GM18909 (cell line): Measurements from ENCODE around the gene SETD7.

Source experiments
- ATAC-seq: cut with Tn5 transposase; IDR thresholded peaks from one replicate; pipeline ENCODE4 v1.9.1; 2021; ENCODE audit warnings: mild to moderate bottlenecking; ENCODE audit not compliant: unreplicated experiment, poor library complexity

The SETD7 gene

DNA sequence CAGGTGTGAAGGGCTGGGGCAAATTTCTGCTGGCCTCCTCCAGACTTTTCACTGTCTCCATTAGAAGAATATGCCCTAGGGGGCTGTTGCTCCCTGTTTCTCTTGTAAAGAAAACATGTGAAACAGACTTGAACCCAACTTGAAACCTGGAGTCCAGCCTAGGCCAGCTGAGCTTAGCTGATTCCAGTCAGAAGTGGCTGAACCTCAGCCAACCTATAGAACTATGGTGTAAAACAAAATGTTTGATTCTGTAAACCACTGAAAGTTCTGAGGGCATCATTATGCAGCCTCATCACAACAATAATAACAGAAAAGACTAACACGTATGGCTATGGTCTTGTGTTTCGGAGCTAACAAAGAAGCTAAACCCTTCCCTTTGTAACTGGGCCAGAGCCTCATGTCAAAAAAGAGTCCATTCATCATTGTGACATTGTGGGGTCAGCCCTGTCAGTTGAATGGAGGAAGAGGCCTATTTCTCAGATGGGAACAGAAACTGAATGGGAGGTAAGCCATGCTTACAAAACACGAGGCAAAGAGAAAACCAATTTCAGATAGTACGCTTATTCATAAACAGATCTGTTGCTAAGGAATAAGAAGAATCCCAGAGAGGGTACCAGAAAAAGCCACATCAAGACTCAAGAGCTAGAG, 34.1 kb downstream of the SETD7 start:
- no peak for ATAC-seq

DNA sequence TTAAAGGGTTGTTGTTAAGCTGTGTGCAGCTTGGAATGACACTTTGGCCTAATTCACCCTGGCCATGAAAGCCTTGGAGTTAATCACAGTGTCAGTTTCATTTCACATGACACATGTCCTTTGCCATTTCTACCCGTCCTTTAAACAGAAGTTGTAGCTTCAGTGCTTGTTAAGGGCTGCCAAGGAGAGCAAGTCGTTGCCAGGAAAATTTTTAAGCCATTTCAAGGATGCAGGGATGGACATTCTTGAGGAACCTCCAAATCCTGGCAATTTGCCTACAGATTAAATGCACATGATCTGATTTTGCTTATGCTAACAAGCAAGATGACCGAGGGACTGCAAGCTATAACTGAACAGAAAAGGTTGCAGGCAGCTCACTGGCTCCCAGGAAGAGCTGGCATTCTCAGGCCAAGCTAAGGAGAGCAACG, 40.5 kb downstream of the SETD7 start:
- no peak for ATAC-seq

DNA sequence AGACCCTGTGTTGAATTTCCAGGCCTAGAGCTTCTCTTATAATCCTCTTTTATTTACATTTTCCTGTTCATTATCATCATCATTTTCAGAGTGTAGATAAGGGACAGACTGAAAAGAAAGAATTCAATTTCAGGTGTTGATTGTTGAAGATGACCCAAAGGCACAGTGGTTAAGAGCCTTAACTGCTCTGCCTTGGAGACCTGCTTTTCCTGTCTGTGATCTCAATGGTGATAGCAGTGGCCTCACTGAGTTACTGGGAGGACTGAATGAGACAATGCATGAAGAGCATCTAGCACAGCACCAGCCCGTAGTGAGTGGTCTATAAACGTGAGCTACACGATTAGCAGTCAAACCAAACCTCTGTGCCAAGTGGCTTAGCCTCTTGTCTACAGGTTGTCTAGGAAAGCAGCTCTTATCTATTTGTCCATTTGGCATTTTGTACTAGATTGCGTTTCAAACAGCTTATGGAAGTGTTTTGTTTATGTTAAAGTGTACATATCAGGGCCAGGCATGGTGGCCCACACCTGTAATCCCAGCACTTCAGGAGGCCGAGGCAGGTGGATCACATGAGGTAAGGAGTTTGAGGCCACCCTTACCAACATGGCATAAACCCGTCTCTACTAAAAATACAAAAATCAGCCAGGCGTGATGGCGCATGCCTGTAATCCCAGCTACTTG, 41.5 kb downstream of the SETD7 start:
- ATAC-seq: no peak

DNA sequence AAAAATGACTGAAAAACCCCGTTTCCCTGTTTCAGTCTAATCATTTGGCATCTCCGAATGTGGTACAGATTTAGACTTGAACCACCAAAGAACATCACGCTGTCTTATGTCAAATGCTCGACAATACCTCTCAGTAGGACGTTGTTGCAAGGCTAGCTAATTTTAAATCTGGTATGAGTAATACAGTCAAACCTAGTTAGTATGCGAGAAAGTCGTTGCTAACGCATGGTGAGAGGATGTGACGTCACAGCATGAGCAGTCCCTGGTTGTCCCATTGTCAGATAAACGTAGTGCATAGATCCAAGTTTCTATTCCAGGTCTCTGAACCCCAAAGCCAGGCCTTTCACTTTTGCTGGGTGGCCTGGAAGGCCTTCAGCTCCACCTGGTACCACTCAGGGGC, 44.7 kb downstream of the SETD7 start:
- no peak for ATAC-seq

DNA sequence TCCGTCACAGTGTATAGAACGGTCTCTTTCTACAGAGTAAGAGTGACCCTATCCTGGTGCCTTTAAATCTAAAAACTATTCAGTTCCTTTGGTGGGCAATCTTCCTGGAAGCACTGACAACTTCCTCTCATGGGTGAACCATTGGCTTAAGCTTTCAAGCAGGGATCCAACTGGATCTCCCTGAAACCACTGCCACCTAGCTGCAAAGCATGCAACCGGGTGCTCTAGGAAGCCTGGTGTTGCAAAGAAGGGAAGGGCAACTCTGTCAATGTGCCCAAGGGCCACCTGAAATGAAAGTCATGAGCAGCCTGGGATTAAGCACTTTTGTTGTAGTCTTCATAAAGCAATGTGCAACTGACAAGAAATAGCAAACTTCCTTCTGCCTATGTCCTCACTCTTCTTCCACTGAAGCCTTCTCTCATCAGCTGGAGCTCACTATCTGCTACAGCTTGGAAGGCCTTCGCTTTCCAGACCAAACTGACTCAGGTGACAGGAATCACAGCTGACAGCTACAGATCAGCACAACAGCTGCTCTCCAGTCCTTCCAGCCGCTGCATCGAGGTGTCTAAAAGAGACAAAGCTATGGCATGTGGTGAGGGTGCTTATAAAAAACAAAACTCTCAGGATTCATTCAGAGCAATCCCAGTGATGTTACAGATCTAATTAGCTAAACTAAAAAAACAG, 46.1 kb downstream of the SETD7 start:
- no peak for ATAC-seq

DNA sequence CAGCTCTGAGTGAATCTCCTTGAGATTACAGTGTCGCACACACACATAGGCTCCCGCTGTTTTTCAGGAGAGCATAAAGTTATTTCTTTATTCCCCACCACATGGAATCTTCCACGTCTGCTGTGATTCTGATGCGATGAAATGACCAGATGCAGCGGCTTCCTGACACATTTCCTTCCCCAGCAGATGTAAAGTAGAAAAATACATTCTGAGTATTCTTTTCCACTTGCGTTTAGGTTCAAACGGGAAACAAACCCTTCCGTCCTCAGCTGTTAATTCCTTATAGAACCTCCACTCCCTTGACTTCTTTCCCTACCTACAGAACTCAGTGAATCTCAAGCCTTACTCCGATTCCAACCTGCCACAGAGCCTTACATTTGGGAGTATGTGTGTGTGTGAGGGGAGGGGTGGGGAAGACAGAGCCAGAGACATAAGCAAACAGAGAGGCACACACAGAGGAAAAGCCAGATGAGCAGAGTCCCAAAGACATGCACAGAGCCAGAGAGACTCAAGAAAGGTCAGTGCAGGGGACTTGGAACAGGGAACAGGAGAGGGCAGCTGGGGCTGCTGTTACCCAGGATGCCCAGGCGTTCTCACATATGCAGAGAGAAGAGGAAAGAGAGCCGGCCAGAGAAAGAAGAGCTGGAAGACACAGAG, 47.3 kb downstream of the SETD7 start:
- ATAC-seq: no peak

DNA sequence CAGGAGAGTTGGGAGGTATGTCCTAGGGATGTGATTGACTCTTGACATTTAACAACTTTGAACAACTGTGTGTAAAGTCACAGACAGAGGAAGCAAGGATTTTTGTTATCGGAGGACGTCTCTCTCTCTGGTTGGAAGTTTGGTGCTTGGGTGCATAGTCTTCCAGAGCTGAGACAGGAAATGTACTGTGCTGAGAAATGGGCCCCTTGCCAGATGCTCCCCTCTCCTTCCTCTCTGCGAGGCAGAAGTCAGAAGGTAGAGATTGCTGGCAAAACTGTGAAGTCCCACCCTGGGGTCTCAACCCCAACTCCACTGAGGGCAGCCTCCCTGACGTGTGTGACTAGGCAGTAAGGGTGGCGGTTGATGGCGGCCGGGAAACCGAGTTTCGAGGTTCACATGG, 49.2 kb downstream of the SETD7 start:
- no peak for ATAC-seq

DNA sequence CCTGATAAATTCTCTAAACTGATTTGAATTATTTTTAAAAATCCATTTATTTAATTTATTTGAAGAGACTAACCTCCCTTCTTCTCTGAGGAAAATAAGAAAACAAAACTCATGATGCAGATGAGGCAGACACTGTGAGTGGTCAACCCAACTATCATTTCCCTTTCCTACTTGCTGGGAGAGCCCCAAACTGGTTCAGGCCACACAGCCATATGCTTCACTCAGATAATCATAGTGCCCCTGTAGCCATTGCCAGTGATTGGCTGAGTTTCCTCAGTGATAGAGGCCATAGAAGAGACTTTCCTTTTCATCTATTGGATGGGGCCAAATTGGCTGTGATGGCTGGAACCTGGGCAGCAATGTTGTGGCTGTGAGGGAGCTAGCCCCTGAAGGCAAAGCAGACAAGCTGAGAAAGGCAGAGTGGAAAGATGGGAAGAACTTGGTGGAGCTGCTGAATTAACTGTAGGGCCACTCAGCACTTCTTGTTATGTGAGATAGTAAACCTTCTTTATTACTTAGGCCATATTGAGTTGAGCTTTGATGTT, 52.3 kb downstream of the SETD7 start:
- ATAC-seq: no peak

DNA sequence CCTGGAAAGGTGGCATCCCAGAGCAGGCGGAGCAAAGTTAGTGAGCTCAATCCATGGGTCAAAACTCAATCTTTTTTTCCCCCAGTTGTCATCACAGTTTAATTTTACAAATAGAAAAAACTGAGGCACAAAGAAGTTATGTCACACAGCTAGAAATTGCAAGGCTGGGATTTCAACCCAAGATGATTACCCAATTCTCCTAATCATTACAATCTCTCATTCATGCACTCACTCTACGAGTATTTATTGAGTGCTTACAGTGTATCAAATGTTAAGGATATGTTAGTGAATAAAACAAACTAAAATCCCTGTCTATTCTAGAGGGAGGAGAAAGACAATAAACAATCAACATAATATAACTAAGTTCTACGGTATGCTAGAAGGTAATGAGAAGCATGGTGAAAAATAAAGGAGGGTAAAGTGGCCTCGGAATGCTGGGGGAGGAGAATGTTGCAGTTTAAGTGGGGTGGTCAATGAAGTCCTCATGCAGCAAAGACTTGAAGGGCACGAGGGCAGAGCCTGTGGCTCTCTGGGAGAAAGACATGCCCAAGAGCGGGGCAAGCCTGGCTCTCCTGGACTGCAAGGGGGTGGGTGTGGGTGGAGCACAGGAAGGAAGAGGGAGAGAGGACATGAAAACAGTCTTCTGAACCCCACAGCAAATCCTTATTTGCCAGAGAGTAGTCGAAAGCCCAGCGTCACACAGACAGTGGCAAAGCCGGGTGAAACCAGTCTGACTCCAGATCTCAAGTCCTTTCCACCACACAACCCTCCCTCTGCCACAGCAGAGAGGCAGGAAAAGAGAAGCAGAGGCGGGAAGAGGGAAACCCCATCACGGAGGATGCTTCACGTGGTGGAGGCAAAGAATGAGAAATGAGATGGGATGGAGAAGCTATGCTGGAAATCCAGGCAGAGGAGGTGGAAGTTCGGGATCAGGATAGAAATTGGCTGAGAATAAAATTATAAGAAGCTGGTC, 53.8 kb downstream of the SETD7 start:
- no peak for ATAC-seq

DNA sequence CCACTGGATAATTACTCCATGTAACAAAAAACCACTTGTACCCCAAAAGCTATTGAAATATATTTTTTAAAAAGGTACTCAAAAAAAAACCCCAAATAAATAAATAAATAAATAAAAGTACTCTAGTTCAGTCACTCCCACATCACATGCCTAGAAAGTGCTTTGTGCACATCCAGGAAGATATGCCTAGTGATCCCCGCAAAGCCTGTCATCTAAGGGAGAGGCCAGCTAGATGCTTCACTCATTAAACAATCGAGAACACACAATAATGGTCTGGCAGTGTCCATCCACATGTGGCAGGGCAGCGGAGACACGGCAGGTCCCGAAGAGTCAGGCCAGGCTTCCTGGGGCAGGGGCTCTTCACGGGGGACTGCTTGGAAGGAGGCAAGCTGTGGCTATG, 54.5 kb downstream of the SETD7 start:
- no peak for ATAC-seq

DNA sequence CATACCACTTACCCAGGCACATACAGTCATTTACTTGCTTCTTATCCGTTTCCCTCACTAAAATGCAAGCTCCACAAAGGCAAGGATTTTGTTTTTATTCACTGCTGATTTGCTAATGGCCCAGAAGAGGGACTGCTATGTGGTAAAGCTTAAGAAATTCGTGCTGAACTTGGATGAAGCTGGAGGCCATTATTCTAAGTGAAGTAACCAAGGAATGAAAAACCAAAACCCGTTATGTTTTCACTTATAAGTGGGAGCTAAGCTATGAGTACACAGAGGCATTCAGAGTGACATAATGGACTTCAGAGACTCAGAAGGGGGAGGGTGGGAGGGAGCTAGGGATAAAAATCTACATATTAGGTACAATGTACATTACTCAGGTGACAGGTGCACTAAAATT, 54.9 kb downstream of the SETD7 start:
- ATAC-seq: no peak

DNA sequence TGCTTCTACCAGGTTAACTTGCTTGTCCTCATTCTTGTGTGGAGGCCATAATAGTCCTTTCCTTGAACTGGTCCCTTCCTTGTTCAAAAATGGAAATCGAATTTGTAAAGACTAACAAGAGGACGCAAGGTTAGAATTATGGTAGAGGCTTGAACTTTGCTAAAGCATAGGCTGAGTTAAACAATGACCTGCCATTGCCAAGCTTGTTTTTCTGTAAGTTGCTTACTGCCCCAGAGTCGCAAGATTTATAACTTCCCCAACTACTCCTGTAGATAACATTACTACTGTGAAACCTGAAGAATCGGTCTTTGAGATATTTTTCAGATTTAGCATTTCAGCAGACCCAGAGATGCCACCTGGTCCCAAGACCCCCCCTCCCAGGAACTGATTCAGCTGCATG, 56.8 kb downstream of the SETD7 start:
- ATAC-seq: no peak

DNA sequence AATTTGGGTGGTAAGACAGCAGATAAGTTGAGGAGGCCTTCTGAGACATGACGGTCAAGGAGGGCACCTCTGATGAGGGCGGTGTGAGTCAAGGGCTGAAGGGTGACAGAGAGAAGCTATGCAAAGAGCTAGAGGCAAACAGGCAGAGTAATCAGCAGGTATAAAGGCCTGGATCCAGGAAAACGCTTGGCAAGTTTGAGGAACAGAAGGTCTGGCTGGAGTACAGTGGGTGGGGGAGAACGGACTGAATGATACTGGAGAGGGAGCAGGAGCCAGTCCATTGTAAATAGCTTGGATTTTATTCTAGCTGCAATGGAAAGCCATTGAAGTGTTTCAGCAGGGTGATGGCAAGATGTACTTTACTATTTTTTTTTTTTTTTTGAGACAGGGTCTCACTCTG, 62.8 kb downstream of the SETD7 start:
- ATAC-seq: no peak

DNA sequence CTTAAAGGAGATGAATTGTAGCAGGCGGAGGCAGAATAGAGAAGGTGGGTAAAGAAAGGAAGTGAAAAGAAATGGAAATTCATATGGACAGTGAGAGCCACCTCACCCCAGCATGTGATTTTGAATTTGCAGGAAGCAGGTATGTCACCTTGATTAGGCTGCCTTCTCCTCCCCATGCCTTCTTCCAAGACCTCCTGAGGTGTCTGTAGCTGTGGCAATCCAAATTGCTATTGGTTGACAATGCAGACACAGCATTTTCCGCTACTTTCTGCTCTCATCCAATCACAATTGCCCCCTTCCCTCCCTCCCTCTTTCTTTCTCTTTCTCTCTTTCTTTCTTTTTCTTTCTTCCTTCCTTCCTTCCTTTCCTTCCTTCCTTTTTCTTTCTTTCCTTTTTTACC, 63.6 kb downstream of the SETD7 start:
- no peak for ATAC-seq

DNA sequence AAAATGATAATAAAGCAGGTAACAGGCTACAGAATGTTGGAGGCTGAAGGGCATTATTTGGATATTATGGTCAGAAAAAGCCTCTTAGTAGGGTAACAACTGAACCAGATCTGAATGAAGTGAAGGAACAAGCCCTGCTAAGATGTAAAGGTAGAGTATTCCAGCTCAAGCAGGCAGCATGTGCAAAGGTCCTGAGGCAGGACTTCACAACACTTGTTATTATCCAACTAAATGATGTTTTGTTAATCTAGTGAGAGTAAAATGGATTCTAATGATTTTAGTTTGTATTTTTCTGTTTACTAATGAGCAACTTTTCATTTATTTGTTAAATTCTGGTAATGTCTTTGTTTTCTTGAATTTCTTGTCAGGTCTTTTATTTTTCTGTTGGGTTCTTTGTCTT, 66.4 kb downstream of the SETD7 start:
- no peak for ATAC-seq

DNA sequence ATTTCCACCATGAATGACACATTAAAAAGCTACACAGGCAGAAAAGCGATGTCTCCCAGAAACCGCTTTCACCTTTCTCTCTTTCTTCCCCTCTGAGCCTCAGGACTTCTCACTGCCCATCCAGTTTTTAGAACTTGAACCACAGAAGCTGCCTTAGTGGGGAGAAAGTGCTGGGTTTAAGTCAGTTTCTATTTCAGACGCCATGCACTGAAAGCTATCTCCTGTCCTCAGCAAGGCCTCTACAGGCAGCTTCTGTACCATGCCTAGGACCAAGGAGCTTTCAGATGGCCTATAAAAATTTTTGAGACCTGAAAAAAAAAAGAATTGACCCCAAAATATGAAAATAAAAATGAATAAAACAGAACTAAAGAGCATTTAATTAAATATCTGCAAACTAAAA, 67.6 kb downstream of the SETD7 start:
- no peak for ATAC-seq

DNA sequence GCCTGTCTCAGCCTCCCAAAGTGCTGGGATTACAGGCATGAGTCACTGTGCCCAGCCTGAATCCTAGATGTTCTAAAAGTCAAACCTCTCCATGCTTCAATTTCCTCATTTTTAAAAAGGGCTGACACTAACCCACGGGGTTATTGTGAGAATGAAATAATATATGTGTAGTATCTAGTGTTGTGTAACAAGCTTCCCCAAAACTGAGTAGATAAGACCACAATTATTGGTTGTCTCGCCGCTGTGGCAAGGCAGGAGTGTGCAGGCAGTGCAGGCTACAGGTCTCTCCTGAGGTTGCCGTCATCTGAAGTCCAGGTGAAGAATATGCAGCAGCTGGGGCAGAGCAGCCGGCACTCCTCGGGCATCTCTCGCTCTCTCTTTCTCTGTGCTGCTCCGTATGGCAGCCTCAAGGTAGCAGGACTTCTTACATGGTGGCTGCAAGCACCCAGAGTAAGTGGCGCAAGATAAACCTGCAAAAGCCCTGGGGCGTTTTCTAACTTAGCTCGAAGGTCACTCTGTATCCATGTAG, 71.2 kb downstream of the SETD7 start:
- no peak for ATAC-seq

DNA sequence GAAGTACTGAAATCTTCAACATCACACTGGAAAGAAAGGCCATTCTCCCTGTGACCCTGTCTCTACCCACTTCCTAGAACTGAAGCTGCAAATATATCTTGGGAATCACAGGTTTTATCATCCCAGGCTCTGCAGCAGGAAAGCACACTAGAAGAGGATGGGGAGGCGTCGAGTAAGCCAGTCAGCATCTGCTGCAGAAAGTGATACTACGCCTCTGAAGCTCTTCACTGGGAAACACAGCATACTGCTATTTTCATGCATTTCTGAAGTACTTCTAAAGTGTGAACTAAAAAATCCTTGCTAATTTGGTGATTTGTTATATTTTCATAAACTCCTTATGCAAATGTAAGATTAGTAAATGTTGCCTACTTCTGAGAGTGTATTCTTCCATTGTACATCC, 73.0 kb downstream of the SETD7 start:
- ATAC-seq: no peak

DNA sequence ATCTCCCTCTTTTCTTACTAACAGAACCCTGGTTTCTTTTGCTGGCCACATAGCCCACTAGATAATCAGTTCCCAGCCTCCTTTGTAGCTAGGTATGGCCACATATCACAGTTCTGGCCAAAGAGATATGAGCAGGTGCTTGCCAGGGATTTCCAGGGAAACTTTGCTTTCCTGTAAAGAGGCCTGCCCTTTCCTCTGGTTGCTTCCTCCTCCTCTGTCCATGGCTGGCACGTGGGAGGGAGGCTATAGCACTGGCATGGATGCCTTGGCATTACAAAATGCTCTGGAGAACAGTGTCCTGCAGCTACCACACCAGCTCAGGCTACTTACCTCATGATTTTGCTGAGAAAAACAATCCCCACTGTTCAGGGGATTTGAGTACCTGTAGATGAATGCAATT, 74.6 kb downstream of the SETD7 start:
- ATAC-seq: no peak

DNA sequence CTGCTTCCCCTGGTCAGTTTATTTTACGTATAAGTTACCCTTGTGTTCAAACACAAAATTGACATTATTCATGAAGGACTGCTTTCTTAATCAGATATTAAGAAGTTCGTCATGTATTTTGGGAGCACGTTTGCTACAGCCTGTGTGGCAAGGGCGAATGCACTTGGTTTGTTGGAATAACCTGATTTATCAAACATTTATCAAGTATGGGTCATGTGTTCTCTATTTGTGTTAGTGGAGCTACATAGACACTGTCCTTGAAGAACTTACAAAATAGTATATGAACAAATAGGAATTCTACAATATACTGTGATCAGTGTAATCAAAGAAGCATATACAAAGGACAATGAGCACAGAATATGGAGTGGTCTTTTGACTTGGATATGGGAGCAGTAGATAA, 79.7 kb downstream of the SETD7 start:
- no peak for ATAC-seq
